Right renal pelvis (tissue), 4 donors: ENCODE measurements around the gene SREBF1. TPM values are rescaled to one million over a fixed set of nuclear protein-coding genes. Genes with fewer than 3 reads are reported as not detected.

ENCODE experiments used
- DNase-seq, 4 donors: peaks; one replicate each; pipeline ENCODE4 v3.0.0-alpha.2; 2013; ENCODE audit warnings: low read depth in 4 of 4, low spot score in 3 of 4, missing footprints in 1 of 4
- polyA plus RNA-seq, 4 donors: library from polyadenylated mRNA; unstranded; fragments of 120-200 nt; gene quantifications; one replicate each; pipeline ENCODE4 v1.2.1, GENCODE V29; 2013; ENCODE audit not compliant: insufficient read length in 4 of 4

SREBF1 gene
- polyA plus RNA-seq, 4 donors: 37.3 to 58.2 (median 44.3) TPM

- no peak for DNase-seq
These were observed 38.1 kb downstream of the SREBF1 start for GRCh38 chr17:17798573-17799255.

GRCh38 chr17:17798010-17798556, 38.7 kb downstream of the SREBF1 start:
- no peak for DNase-seq

GRCh38 chr17:17797119-17797809, 39.5 kb downstream of the SREBF1 start:
- DNase-seq: no peak

GRCh38 chr17:17796787-17797061, 40.1 kb downstream of the SREBF1 start:
- DNase-seq: no peak

- DNase-seq: no peak
These were observed 40.6 kb downstream of the SREBF1 start for GRCh38 chr17:17795946-17796786.

- DNase-seq: no peak
These were observed 41.5 kb downstream of the SREBF1 start for GRCh38 chr17:17795296-17795695.

- DNase-seq: no peak
These were observed 42.4 kb downstream of the SREBF1 start for GRCh38 chr17:17794382-17794781.

GRCh38 chr17:17793378-17794214, 43.2 kb downstream of the SREBF1 start:
- no peak for DNase-seq

GRCh38 chr17:17792551-17793377, 44.0 kb downstream of the SREBF1 start:
- DNase-seq: peak in 1 of 4 donors; percentile 47

- no peak for DNase-seq
These were observed 44.7 kb downstream of the SREBF1 start for GRCh38 chr17:17792037-17792550.

- DNase-seq: no peak
These were observed 45.9 kb downstream of the SREBF1 start for GRCh38 chr17:17790637-17791464.

- no peak for DNase-seq
These were observed 46.8 kb downstream of the SREBF1 start for GRCh38 chr17:17789828-17790636.

GRCh38 chr17:17789410-17789809, 47.4 kb downstream of the SREBF1 start:
- DNase-seq: no peak

GRCh38 chr17:17788967-17789366, 47.8 kb downstream of the SREBF1 start:
- no peak for DNase-seq

- DNase-seq: no peak
These were observed 49.2 kb downstream of the SREBF1 start for GRCh38 chr17:17787568-17787967.

GRCh38 chr17:17786998-17787397, 49.8 kb downstream of the SREBF1 start:
- no peak for DNase-seq

GRCh38 chr17:17785407-17785806, 51.4 kb downstream of the SREBF1 start:
- DNase-seq: no peak
